Activated CD4-positive, alpha-beta T cell treated with anti-CD3 and anti-CD28 coated beads for 24 hours (primary cell): ENCODE results near the gene TYW1.
"Not testable (repeated sequence)": the region's sequence is repeated elsewhere in the genome, so short reads cannot be mapped to it uniquely, and the experiment has no call there.

Experiments
- DNase-seq, 2 donors: peaks; one replicate each; pipeline ENCODE4 v3.0.0-alpha.2; 2020; ENCODE audit warnings: low read depth in 2 of 2

Gene TYW1

DNA sequence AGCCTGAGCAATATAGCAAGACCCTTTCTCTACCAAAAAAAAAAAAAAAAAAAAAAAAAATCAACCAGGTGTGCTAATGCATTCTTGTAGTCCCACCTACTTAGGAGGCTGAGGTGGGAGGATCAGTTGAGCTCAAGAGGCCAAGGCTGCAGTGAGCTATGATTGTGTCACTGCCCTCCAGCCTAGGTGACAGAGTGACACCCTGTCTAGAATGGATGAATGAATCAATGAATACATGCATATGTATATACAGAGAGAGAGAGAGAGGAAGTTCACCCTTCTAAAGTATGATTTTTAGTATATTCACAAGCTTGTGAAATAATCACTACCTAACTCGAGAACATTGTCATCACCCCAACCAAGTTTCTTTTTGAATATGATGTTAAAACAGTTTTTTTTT, 138.3 kb downstream of the TYW1 start:
- peak in 1 of 2 donors; percentile 4 for DNase-seq

DNA sequence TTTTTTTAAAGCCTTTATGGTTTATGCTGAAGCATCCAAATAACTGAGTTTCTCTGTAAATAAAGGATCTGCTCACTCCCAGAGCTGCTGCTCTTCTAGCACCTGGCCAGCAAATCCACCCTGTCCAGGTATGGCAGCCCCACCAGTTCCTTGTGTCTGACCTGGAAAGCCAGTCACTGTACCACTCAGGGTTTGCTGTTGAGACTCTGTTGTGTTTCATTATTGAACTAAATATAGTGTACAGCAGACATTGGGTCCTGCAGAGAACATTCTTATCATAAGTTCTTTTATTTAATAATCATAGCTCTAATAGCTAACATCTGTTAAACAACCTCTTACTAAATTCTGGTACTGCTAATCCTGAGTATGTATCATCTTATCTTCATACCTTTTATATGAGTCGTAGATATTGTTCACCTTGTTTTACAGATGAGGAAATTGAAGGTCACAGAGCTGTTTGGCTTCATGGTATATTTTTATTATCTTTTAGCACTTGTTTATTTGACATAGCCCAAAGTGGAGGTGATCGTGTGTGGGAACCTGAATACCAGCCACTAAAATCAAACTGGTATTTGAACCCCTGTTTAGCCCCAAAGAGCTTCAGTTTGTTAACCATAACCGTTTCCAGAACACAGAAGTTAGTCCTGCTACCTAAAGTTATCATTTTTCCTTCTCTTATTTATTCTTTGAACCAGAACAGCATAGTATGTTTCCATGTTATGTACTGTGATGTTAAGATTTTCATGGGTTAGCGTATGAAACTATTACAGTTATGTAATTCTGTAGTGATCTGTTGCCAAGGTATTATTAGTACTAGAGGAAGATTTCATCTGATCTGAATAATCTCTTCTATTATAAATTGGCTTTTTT, 139.2 kb downstream of the TYW1 start:
- DNase-seq: not testable (repeated sequence)

GRCh38 chr7:67137489-67137888, 140.9 kb downstream of the TYW1 start:
- not testable (repeated sequence) for DNase-seq

DNA sequence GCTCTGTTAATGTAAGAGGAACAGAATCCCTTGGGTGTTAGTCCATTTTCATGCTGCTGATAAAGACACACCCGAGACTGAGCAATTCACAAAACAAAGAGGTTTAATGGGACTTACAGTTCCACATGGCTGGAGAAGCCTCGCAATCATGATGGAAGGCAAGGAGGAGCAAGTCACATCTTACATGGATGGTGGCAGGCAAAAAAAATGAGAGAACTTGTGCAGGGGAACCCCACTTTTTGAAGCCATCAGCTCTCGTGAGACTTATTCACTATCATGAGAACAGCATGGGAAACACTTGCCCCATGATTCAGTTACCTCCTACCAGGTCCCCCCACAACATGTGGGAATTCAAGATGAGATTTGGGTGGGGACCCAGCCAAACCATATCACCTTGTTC, 143.2 kb downstream of the TYW1 start:
- DNase-seq: not testable (repeated sequence)

- DNase-seq: not testable (repeated sequence)
These were observed 144.4 kb downstream of the TYW1 start for GRCh38 chr7:67141001-67141400.

GRCh38 chr7:67143091-67143786, 146.6 kb downstream of the TYW1 start:
- not testable (repeated sequence) for DNase-seq

- DNase-seq: not testable (repeated sequence)
These were observed 149.1 kb downstream of the TYW1 start for GRCh38 chr7:67145581-67146193.

- not testable (repeated sequence) for DNase-seq
These were observed 152.5 kb downstream of the TYW1 start for GRCh38 chr7:67149131-67149530.

GRCh38 chr7:67154374-67154773, 157.7 kb downstream of the TYW1 start:
- DNase-seq: not testable (repeated sequence)

- DNase-seq: not testable (repeated sequence)
These were observed 159.4 kb downstream of the TYW1 start for GRCh38 chr7:67156064-67156463.

DNA sequence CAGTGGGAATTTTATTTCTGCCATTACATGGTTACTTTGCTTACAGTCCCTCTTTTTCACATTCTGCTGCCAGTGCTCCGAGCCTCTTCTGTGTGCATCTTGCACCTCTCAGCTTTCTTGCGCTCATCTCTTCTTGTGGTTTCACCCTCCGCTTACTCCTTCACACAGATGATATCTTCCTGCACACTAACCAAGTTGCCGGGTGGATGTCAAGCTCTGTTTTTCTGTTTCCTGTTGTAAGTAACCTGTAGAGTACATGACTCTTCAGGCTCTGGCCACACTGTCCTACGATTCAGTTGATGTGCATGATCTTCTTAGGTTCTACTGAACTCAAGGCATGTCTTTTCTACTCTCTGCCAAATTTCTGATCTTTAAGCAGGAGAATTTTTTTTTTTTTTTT, 166.7 kb downstream of the TYW1 start:
- not testable (repeated sequence) for DNase-seq

- DNase-seq: not testable (repeated sequence)
These were observed 174.5 kb downstream of the TYW1 start for GRCh38 chr7:67171151-67171550.

DNA sequence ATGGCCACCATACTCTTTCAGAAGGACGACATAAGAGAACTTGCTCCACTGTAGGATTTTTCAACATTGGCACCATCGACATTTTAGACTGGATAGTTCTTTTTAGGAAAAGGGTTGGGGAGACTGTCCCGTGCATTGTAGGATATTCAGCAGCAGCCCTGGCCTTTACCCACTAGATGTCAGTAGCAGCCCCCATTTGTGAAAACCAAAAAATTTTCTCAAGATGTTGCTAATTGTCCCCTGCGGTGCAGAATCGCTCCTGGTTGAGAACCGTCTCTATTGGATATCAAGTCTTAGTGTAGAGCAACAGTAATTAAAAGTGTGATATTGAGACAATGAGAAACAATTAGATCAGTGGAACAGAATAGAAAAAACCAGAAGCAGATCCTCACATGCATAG, 180.1 kb downstream of the TYW1 start:
- not testable (repeated sequence) for DNase-seq

DNA sequence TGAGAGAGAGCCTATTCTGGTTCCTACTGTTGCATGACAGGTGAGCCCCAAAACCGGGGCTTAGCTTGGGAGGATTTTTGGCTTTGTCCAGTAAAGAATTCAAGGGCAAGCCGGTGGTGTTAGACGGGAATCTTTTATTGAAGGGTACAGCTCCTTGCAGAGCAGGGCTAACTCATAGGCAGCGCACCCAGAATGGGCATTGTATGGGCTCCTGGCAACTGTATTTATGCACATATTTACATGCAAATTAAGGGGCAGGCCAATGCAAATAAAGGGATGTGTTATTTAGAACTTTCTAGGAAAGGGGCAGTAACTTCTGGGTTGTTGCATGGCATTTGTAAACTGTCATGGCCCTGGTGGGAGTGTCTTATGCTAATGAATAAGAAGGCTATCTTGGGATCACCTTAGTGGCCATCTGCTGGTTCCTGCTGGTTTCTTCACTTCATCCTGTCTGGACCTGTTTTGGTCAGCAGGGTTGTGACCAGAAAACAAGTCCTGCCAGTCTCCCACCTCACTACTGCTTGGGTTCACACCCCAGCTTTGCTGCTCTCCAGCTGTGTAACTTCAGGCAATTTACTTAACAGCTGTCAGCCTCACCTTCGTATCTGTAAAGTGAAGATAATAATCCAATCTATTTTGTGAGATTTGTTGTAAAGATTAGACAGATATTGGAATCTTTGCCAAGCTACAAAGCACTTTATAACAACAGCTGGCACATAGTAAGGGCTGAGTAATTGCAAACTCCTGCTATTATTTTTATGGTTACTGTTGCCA, 182.5 kb downstream of the TYW1 start:
- not testable (repeated sequence) for DNase-seq

DNA sequence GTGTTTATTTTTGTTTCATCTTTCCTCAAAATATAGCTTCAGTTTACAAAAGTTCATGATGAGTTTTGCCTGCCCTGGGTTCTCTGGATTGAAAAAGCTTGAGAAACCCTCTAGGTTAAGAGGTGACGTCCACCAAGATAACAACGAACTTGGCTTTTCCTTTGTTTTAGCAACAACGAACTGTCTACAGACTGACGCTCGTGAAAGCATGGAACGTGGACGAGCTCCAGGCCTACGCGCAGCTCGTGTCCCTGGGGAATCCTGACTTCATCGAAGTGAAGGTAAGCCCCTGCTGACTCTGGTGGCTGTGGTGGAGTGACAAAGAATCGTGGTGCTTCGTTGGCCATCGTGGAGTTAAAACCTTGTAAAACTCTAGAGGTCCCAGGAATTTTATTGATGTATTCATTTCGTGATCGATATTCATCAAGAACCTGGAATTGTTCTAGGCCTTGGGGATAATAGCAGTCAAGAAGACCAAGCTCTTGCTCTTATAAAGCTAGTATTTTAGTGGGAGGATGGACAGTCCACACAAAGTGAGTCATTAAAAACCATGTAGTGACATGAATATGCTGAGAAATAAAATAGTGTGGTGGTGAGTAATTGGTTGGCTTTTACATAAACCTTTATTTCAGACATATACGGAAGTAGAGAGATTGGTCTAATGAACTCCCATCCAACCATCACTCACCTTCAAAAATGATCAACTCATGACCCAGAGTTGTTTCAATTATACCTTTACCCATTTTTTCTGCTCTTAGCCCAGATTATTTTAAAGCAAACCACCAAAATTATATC, 186.5 kb downstream of the TYW1 start:
- DNase-seq: not testable (repeated sequence)

DNA sequence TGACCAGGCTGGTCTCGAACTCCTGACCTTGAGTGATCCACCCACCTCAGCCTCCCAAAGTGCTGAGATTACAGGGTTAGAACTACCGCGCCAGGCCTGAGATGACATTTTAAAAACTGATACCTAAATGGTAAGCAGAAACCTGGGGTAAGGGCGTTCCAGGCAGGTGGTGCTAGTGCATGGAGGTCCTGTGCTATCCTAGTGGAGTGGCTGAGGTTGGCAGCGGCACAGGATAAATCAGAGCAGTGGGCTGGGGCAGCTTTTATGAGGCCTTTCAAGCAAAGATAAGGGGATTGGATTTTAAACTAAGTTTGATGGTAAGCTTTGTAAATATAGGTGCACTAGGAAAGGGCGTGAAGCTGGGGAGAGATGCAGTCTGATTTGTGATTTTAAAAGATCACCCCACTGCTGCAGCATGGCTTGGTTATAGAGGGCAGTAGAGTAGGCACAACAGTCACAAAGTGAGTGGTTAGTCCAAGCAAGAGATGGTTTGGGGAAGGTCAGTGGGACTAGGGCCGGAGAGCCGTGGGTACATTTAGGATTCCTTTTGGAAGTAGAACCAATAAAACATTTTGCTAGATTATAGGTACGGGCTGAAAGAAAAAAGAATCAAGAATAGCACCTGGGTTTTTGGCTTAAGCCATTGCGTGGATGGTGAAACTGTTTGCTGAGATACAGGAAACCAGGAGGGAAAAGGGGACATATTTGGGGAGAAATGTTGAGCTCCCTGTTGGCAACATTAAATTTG, 188.5 kb downstream of the TYW1 start:
- not testable (repeated sequence) for DNase-seq

DNA sequence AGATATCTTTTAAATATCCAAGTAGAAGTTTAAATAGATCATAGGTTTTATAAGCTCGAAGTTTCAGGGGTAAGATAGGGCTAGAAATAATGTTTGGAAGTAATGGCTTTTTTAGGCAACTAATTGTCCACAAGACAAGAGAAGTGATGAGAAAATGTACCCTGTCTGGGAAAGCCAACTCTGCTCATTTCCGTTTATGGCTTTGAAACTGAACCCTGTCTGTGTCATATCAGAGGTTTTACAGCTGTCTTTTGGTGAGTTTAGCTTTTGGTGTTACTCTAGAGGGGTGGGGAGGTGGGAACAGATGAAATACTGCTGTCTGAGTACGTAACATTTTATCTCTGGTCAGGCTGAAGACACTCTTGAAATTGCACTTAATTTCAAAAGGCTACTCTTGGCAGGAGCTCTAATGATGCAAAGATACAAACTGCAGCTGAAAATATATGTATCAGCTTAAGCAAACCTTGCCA, 189.1 kb downstream of the TYW1 start:
- DNase-seq: not testable (repeated sequence)

GRCh38 chr7:67189160-67189559, 192.5 kb downstream of the TYW1 start:
- DNase-seq: not testable (repeated sequence)

DNA sequence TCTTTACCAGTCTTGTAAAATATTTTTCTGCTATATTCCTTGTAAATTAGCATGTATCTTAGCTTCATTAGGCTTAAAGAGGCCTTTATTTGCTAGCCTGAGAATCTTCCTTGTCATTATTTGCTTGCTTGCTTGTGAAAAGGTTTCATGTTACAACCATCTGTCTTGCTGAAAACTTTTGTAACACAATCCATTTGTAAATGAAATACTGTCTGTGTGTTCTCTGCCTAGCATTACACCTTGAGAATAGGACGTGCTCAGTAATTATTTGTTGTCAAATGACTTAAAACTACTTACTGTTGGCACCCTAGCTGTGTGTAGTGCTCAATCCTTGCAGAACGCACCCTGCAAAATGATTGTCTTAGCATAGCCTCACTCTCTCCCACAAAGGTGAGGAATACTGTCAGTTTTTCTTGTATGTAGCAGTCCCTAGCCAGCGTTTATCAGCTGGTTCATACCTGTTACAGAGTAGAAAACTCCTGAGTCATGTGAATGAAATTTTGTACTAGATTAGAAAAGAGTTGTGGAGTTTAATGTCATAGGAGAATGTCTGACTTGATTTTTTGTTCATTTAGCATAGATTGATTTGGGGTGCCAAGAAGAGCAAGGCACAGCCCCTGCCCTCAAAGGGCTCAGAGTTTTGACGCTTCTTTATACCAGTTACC, 193.3 kb downstream of the TYW1 start:
- DNase-seq: not testable (repeated sequence)
